GM12864 (cell line): ENCODE results near the gene UBA7.
"Not testable (repeated sequence)": the region's sequence is repeated elsewhere in the genome, so short reads cannot be mapped to it uniquely, and the experiment has no call there.

Experiments
- DNase-seq: peaks from one replicate; pipeline ENCODE4 v3.0.0-alpha.2; 2011; ENCODE audit warnings: low read depth
- H3K4me3 ChIP-seq: 2 replicates; pipeline ENCODE4 v1.5.1; 2011; ENCODE audit warnings: mild to moderate bottlenecking, low read depth, low read length, control low read depth
- CTCF ChIP-seq: IDR thresholded peaks from 2 replicates; pipeline ENCODE4 v1.5.1; 2011; ENCODE audit warnings: low read depth, mild to moderate bottlenecking, moderate library complexity, low read length, control low read depth, inconsistent platforms; ENCODE audit errors: missing control alignments

UBA7 gene

GRCh38 chr3:49790626-49791411 is 22.9 kb downstream of the UBA7 start:
- H3K4me3 ChIP-seq, result no peak overlapping the region
- DNase-seq, result no peak
- TF ChIP-seq CTCF, result no peak

- no peak for TF ChIP-seq CTCF
- H3K4me3 ChIP-seq, result no peak overlapping the region
- DNase-seq, result no peak
Observed at GRCh38 chr3:49788056-49788455, 25.7 kb downstream of the UBA7 start.

- H3K4me3 ChIP-seq, result no peak overlapping the region
- no peak for DNase-seq
- TF ChIP-seq CTCF, result no peak
Observed at GRCh38 chr3:49787536-49787935, 26.2 kb downstream of the UBA7 start.

GRCh38 chr3:49787182-49787464 is 26.6 kb downstream of the UBA7 start:
- no peak for TF ChIP-seq CTCF
- no peak for DNase-seq
- peak overlapping the region; percentile 50 for H3K4me3 ChIP-seq

GRCh38 chr3:49786357-49787181 is 27.2 kb downstream of the UBA7 start, which contains the start of gene IP6K1:
Gene IP6K1, minus strand, starts transcription at chr3:49786542. Its CDS starts 38,502 bp downstream, at chr3:49748040.
- TF ChIP-seq CTCF, result no peak
- peak; percentile 100 for DNase-seq
- peak within 1 kb of the TSS; percentile 75 for H3K4me3 ChIP-seq

GRCh38 chr3:49785565-49786356 is 28.0 kb downstream of the UBA7 start:
- TF ChIP-seq CTCF, result no peak
- DNase-seq, result no peak
- H3K4me3 ChIP-seq, result peak overlapping the region; percentile 75

- not testable (repeated sequence) for H3K4me3 ChIP-seq, DNase-seq
Observed at GRCh38 chr3:49782277-49782676, 31.5 kb downstream of the UBA7 start.
